Body of pancreas (tissue), 4 donors: ENCODE results near the gene SYNGR4. TPM values are rescaled to one million over a fixed set of nuclear protein-coding genes. Genes with fewer than 3 reads are reported as not detected.

Experiments
- ATAC-seq: fragments of 150-250 bp; one replicate; pipeline ENCODE4 v1.9.1; 2016
- DNase-seq, 4 donors: peaks; one replicate each; pipeline ENCODE4 v3.0.0-alpha.2; 2019
- H3K27ac ChIP-seq, 4 donors: fragments of 200-600 bp; sonication (generic); 1 replicate in 3 of 4; 2 replicates in 1 of 4; pipeline versions ENCODE4 v1.5.1 to v1.6.1; 2016 to 2019; ENCODE audit warnings: mild to moderate bottlenecking in 1 of 4, mixed read lengths in 1 of 4, moderate library complexity in 1 of 4
- H3K27me3 ChIP-seq, 2 donors: fragments of 200-600 bp; sonication (generic); one replicate each; pipeline ENCODE4 v1.6.0; 2016; ENCODE audit warnings: mild to moderate bottlenecking in 1 of 2
- H3K36me3 ChIP-seq, 2 donors: fragments of 200-600 bp; sonication (generic); replicated peaks in 1 of 2; 2 replicates each; pipeline ENCODE4 v1.5.1; 2016; ENCODE audit warnings: low read depth in 2 of 2; ENCODE audit not compliant: insufficient read depth in 1 of 2
- H3K4me1 ChIP-seq: fragments of 200-600 bp; sonication (generic); one replicate; pipeline ENCODE4 v1.6.0; 2016
- H3K4me3 ChIP-seq, 2 donors: fragments of 200-600 bp; sonication (generic); 1 replicate in 1 of 2; 2 replicates in 1 of 2; pipeline ENCODE4 v1.5.1; 2016 to 2019
- H3K9me3 ChIP-seq, 3 donors: fragments of 200-600 bp; sonication (generic); 1 replicate in 2 of 3; 2 replicates in 1 of 3; pipeline ENCODE4 v1.5.1; 2016
- POLR2A ChIP-seq, 3 donors: fragments of 450-650 bp; IDR thresholded peaks; one replicate each; pipeline ENCODE4 v1.6.1; 2016; ENCODE audit warnings: antibody characterized with exemption in 3 of 3, mild to moderate bottlenecking in 2 of 3
- WGBS, 2 donors: methylation state at CpG; one replicate each; pipeline ENCODE4 v1.1.5; 2017; 5-methylcytosine and 5-hydroxymethylcytosine counted together
- intact Hi-C: fragments of 100-400 bp; cut with DNase I; formaldehyde crosslinking; loops from one replicate; pipeline ENCODE4 v1.15.1; 2023
- total RNA-seq, 2 donors: library from RNA; depleted of rRNA; stranded (reverse); fragments of >200 nt; gene quantifications; one replicate each; pipeline ENCODE4 v1.1.0, GENCODE V29; 2016
- TF ChIP-seq, protein P1 (sequence below), 7 experiments: fragments of 450-650 bp in 4 of 7; fragments of 200-600 bp in 3 of 7; sonication (generic) in 3 of 7; IDR thresholded peaks; one replicate each; pipeline ENCODE4 v1.5.1; 2016 to 2019; ENCODE audit warnings: antibody characterized with exemption in 7 of 7

The SYNGR4 gene
- total RNA-seq, 2 donors from 2014 or later = 0.78 TPM; not detected in 1

DNA sequence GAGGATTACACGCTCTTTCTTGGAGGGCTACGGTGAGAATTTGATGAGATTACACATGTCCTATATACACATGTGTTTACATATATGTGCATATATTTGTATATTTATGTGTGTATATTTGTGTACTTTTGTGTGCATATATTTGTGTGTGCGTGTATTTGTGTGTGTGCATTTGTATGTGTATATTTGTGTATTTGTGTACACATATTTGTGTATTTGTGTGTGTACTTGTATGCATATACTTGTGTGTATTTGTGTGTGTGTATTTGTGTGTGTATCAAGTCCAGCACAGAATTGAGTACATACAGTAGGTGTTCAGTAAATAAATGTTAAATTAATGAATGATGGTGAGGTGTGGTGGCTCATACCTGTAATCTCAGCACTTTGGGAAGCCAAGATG is 2.3 kb upstream of the SYNGR4 start:
- Histone ChIP-seq H3K4me3 (no peak overlapping the region), H3K27ac (no peak overlapping the region), H3K4me1 (peaks cover 13% of the 10 kb centered on the region), H3K36me3 (no peaks in the 10 kb centered on the region), H3K27me3 (no peaks in the 10 kb centered on the region), H3K9me3 (no peaks in the 10 kb centered on the region)
- ATAC-seq (no peak), DNase-seq (no peak)
- TF ChIP-seq POLR2A (IDR thresholded peaks at IDR 0.05) = no peak
- TF ChIP-seq, protein P1, sequence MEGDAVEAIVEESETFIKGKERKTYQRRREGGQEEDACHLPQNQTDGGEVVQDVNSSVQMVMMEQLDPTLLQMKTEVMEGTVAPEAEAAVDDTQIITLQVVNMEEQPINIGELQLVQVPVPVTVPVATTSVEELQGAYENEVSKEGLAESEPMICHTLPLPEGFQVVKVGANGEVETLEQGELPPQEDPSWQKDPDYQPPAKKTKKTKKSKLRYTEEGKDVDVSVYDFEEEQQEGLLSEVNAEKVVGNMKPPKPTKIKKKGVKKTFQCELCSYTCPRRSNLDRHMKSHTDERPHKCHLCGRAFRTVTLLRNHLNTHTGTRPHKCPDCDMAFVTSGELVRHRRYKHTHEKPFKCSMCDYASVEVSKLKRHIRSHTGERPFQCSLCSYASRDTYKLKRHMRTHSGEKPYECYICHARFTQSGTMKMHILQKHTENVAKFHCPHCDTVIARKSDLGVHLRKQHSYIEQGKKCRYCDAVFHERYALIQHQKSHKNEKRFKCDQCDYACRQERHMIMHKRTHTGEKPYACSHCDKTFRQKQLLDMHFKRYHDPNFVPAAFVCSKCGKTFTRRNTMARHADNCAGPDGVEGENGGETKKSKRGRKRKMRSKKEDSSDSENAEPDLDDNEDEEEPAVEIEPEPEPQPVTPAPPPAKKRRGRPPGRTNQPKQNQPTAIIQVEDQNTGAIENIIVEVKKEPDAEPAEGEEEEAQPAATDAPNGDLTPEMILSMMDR (IDR thresholded peaks at IDR 0.05) = no peak
- 91 to 94% methylated on average over 3 of the region's 3 CpGs for WGBS, 2 donors
- intact Hi-C loops = no loop called here

DNA sequence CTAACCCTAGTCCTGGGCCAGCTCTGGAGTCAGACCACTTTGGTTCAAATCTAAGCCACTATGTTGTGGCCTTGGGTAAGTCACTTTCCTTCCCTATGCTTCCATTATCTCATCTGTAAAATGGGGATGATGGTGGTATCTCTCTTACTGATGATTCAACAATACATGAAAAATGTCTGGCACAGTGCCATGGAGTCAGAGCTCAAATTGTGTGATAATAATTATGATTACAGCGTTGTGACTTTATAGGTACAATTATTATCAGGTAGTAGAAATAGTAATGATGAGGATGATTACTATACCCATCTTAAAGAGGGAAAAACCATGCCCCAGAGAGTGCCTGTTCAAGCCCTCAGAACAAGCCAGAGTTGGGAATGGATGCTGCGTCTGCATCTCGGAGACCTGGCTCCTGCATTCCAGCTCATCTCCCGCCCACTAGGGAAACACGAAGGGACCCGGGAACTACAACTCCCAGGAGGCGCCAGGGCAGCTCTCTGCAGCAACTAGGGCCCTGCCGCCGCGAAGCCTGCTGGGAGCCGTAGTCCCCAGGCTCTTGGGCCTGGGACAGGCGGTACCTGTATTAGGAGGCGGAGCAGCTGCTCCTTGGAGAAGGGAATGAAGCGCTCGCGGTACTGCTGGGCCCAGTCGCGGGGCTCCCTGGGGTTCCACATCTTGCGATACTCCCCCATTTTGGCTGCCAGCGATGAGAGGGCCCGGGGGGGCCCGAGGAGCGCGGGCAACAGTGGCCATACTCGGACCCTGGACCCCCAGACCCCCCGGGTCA is 1.3 kb upstream of the SYNGR4 start:
- Histone ChIP-seq H3K27me3 (no peaks in the 10 kb centered on the region), H3K4me3 (no peak overlapping the region), H3K9me3 (no peaks in the 10 kb centered on the region), H3K4me1 (peaks cover 17% of the 10 kb centered on the region), H3K36me3 (no peaks in the 10 kb centered on the region), H3K27ac (peak overlapping the region; percentile 87 to 97 (median 92))
- 3 to 8% methylated on average over 10 to 23 of the region's 26 CpGs for WGBS, 2 donors
- peak; percentile 79 for ATAC-seq
- TF ChIP-seq POLR2A (IDR thresholded peaks at IDR 0.05) = peak in 2 of 3 donors; percentile 61 to 63
- TF ChIP-seq, protein P1 (IDR thresholded peaks at IDR 0.05) = peak in 3 of 7 experiments; percentile 27 to 42 (median 36)
- intact Hi-C loops = no loop called here
- peak; percentile 95 to 98 (median 98) for DNase-seq

DNA sequence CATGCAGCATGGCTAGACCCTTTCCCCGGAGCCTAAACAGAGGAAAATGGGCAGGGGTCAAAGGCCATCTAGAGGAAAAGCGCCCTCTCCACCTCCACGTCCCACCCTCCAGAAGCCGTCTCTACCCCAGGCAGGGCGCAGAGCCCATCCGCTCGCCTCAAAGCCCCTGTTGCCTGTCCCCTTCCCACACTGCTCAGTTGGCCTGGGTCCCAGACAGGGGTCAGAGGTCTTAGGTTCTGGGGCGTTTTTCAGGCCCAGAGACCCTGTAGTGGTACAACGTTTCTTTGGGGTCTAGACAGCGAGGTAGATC is 712 bp upstream of the SYNGR4 start:
- intact Hi-C loops = no loop called here
- peak overlapping the region; percentile 87 to 97 (median 92) for H3K27ac ChIP-seq
- no peaks in the 10 kb centered on the region for H3K27me3 ChIP-seq
- no peaks in the 10 kb centered on the region for H3K36me3 ChIP-seq
- 0 to 4% methylated on average over 3 to 10 of the region's 10 CpGs for WGBS, 2 donors
- peaks cover 21% of the 10 kb centered on the region for H3K4me1 ChIP-seq
- no peak for TF ChIP-seq POLR2A (IDR thresholded peaks at IDR 0.05)
- TF ChIP-seq, protein P1 (IDR thresholded peaks at IDR 0.05) = no peak
- no peaks in the 10 kb centered on the region for H3K9me3 ChIP-seq
- ATAC-seq (peak; percentile 6), DNase-seq (no peak)
- H3K4me3 ChIP-seq = no peak overlapping the region

DNA sequence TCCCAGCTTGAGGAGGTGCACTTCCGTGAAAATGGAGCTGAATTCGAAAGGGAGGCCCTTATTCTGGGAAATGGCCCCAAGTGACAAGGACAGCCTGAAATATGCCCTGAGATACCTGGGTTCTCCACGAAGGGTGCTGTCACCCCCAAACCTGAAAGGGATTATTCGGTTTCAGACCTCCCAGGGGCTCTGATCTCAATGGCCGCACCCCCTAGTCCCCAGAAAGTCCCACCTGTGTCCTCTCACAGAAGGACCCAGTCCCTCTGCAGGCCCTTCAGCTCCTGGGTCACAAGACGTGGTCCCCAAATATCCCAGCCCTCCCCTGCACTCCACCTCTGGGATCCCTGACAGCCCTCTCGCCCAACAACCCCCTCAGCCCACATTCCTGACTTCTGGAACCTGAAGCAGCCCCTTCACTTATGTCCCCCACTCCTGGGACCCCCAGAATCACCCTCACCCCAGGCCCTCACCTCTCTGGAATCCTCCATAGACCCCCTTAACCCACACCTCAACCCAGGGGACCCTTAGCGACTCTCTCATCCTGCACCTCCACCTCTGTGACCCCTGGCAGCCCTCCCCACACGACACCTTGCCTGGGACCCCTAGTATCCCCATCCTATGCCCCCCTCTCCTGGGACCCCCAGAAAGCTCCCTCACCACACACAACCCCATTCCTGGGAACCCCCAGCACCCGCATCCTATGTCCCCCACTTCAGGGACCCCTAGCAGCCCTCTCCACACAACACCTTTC is 606 bp downstream of the SYNGR4 start:
- DNase-seq (no peak), ATAC-seq (no peak)
- H3K27me3 ChIP-seq = no peaks in the 10 kb centered on the region
- WGBS, 2 donors = 56 to 89% methylated on average over 6 to 9 of the region's 10 CpGs
- TF ChIP-seq, protein P1 (IDR thresholded peaks at IDR 0.05) = no peak
- no peak for TF ChIP-seq POLR2A (IDR thresholded peaks at IDR 0.05)
- H3K27ac ChIP-seq = peak overlapping the region; percentile 87 to 97 (median 92)
- H3K9me3 ChIP-seq = no peaks in the 10 kb centered on the region
- H3K4me1 ChIP-seq = peaks cover 29% of the 10 kb centered on the region
- H3K4me3 ChIP-seq = no peak overlapping the region
- no peaks in the 10 kb centered on the region for H3K36me3 ChIP-seq
- intact Hi-C loops = no loop called here
